Vagina (tissue), 2 donors: ENCODE results near the gene NUP93. TPM values are rescaled to one million over a fixed set of nuclear protein-coding genes. Genes with fewer than 3 reads are reported as not detected.
A peak's percentile ranks its signal among the peaks of the same experiment; 100 is the strongest.

Experiments
- DNase-seq, 2 donors: peaks; one replicate each; pipeline ENCODE4 v3.0.0-alpha.2; 2017; ENCODE audit errors: extremely low spot score in 2 of 2
- H3K27ac ChIP-seq: fragments of 200-600 bp; sonication (generic); one replicate; pipeline ENCODE4 v1.5.1; 2019
- H3K27me3 ChIP-seq: fragments of 200-600 bp; sonication (generic); one replicate; pipeline ENCODE4 v1.5.1; 2019
- H3K36me3 ChIP-seq, 2 donors: fragments of 200-600 bp; sonication (generic); one replicate each; pipeline ENCODE4 v1.5.1; 2017 to 2019
- H3K4me1 ChIP-seq: fragments of 200-600 bp; sonication (generic); one replicate; pipeline ENCODE4 v1.5.1; 2019
- H3K4me3 ChIP-seq, 2 donors: fragments of 200-600 bp; sonication (generic); 1 replicate in 1 of 2; 2 replicates in 1 of 2; pipeline ENCODE4 v1.5.1; 2016 to 2019
- H3K9me3 ChIP-seq: fragments of 200-600 bp; sonication (generic); one replicate; pipeline ENCODE4 v1.5.1; 2019
- POLR2A ChIP-seq, 2 donors: fragments of 450-650 bp; IDR thresholded peaks; one replicate each; pipeline ENCODE4 v1.6.1; 2017; ENCODE audit warnings: antibody characterized with exemption in 2 of 2, mild to moderate bottlenecking in 2 of 2, moderate library complexity in 2 of 2
- POLR2AphosphoS5 ChIP-seq, 2 donors: sonication (generic); formaldehyde crosslinking; IDR thresholded peaks; one replicate each; pipeline ENCODE4 v1.9.0; 2017; ENCODE audit warnings: antibody characterized with exemption in 2 of 2, mild to moderate bottlenecking in 2 of 2, low read depth in 1 of 2; ENCODE audit not compliant: insufficient read depth in 1 of 2
- intact Hi-C: fragments of 100-400 bp; cut with DNase I; formaldehyde crosslinking; loops from one replicate; pipeline ENCODE4 v1.15.1; 2023
- total RNA-seq: library from RNA; depleted of rRNA; stranded (reverse); fragments of >200 nt; gene quantifications from one replicate; pipeline ENCODE4 v1.2.3, GENCODE V29; 2016
- TF ChIP-seq, protein P1 (sequence below), 3 experiments: fragments of 450-650 bp in 2 of 3; fragments of 200-600 bp in 1 of 3; sonication (generic) in 1 of 3; IDR thresholded peaks; one replicate each; pipeline ENCODE4 v1.5.1; 2017 to 2019; ENCODE audit warnings: antibody characterized with exemption in 3 of 3, mild to moderate bottlenecking in 2 of 3, moderate library complexity in 2 of 3

The NUP93 gene
- 43.7 TPM for total RNA-seq

GRCh38 chr16:56729735-56730662 lies at the start of gene NUP93:
TSS of gene NUP93 (plus strand) at chr16:56730129. CDS start at chr16:56748248, 18,119 bp downstream.
- Histone ChIP-seq H3K27ac (peak within 1 kb of the TSS; percentile 79), H3K4me3 (peak within 1 kb of the TSS; percentile 79 to 90), H3K27me3 (no peaks in the 10 kb centered on the region), H3K9me3 (no peaks in the 10 kb centered on the region), H3K36me3 (no peaks in the 10 kb centered on the region), H3K4me1 (peaks cover 19% of the 10 kb centered on the region)
- DNase-seq = peak in 1 of 2 donors; percentile 93
- TF ChIP-seq POLR2AphosphoS5 (IDR thresholded peaks at IDR 0.05; ENCODE audit: insufficient read depth in 1 of 2, low read depth in 1 of 2) (peak; percentile 82 to 91), POLR2A (IDR thresholded peaks at IDR 0.05) (peak in 1 of 2 donors; percentile 41)
- TF ChIP-seq, protein P1, sequence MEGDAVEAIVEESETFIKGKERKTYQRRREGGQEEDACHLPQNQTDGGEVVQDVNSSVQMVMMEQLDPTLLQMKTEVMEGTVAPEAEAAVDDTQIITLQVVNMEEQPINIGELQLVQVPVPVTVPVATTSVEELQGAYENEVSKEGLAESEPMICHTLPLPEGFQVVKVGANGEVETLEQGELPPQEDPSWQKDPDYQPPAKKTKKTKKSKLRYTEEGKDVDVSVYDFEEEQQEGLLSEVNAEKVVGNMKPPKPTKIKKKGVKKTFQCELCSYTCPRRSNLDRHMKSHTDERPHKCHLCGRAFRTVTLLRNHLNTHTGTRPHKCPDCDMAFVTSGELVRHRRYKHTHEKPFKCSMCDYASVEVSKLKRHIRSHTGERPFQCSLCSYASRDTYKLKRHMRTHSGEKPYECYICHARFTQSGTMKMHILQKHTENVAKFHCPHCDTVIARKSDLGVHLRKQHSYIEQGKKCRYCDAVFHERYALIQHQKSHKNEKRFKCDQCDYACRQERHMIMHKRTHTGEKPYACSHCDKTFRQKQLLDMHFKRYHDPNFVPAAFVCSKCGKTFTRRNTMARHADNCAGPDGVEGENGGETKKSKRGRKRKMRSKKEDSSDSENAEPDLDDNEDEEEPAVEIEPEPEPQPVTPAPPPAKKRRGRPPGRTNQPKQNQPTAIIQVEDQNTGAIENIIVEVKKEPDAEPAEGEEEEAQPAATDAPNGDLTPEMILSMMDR (IDR thresholded peaks at IDR 0.05) = no peak
- intact Hi-C loops = no loop called here

- TF ChIP-seq POLR2AphosphoS5 (IDR thresholded peaks at IDR 0.05; ENCODE audit: insufficient read depth in 1 of 2, low read depth in 1 of 2) (peak; percentile 79 to 98), POLR2A (IDR thresholded peaks at IDR 0.05) (peak in 1 of 2 donors; percentile 96)
- TF ChIP-seq, protein P1 (IDR thresholded peaks at IDR 0.05) = no peak
- Histone ChIP-seq H3K4me3 (peak within 1 kb of the TSS; percentile 59 to 75), H3K27me3 (no peaks in the 10 kb centered on the region), H3K9me3 (no peaks in the 10 kb centered on the region), H3K4me1 (peaks cover 24% of the 10 kb centered on the region), H3K36me3 (no peaks in the 10 kb centered on the region), H3K27ac (peak within 1 kb of the TSS; percentile 80)
- peak in 1 of 2 donors; percentile 98 for DNase-seq
- intact Hi-C loops = loop anchor here (2.0 to 5.0 kb wide), 2 partner anchors 55 to 75 kb away; partner anchors contain the start of gene MT1E
Measured at GRCh38 chr16:56681939-56682702, 47.8 kb upstream of the NUP93 start, which contains the start of gene MT1X. TSS of gene MT1X (plus strand) at chr16:56682470. CDS start at chr16:56682541, 71 bp downstream.

GRCh38 chr16:56682703-56683397 lies 47.1 kb upstream of the NUP93 start:
- Histone ChIP-seq H3K36me3 (no peaks in the 10 kb centered on the region), H3K27me3 (no peaks in the 10 kb centered on the region), H3K9me3 (no peaks in the 10 kb centered on the region), H3K4me3 (peak overlapping the region; percentile 59 to 75), H3K4me1 (peaks cover 24% of the 10 kb centered on the region), H3K27ac (peak overlapping the region; percentile 80)
- no peak for TF ChIP-seq POLR2AphosphoS5 (IDR thresholded peaks at IDR 0.05; ENCODE audit: insufficient read depth in 1 of 2, low read depth in 1 of 2)
- TF ChIP-seq, protein P1 (IDR thresholded peaks at IDR 0.05) = no peak
- no peak for TF ChIP-seq POLR2A (IDR thresholded peaks at IDR 0.05)
- intact Hi-C loops = loop anchor here (2.0 to 5.0 kb wide), 2 partner anchors 56 to 76 kb away; partner anchors contain the start of gene MT1E
- DNase-seq = no peak

- DNase-seq = no peak
- Histone ChIP-seq H3K27ac (peak overlapping the region; percentile 80), H3K27me3 (no peaks in the 10 kb centered on the region), H3K36me3 (no peaks in the 10 kb centered on the region), H3K9me3 (no peaks in the 10 kb centered on the region), H3K4me1 (peaks cover 24% of the 10 kb centered on the region), H3K4me3 (peak overlapping the region; percentile 59 to 75)
- intact Hi-C loops = loop anchor here (2.0 to 5.0 kb wide), 2 partner anchors 56 to 77 kb away; partner anchors contain the start of gene MT1E
- TF ChIP-seq POLR2AphosphoS5 (IDR thresholded peaks at IDR 0.05; ENCODE audit: insufficient read depth in 1 of 2, low read depth in 1 of 2) = peak in 1 of 2 donors; percentile 54
- no peak for TF ChIP-seq POLR2A (IDR thresholded peaks at IDR 0.05)
Measured at GRCh38 chr16:56683424-56684172, 46.3 kb upstream of the NUP93 start.
